ENCODE measurements around the gene CXorf65.

Gene CXorf65

DNA sequence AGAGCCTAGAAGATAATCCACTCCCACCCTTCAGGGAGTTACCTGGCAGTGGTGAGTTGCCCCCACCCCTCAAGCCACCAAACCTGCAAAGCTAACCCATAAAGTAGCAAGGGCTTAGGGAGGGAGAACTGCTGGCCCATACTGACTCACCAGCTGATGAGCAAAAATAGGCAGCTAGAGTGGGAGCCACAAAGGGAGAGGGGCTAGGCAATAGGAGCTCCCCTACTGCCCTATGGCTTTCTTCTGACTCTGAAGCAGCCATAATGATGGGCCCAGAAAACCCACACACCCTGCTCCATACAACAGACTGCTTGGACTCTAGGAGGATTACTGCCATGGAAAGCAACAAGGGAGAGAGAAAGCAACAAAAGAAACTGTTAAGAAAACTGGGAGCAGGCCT, 46.4 kb downstream of the CXorf65 start:
- DNase-seq = no peak

DNA sequence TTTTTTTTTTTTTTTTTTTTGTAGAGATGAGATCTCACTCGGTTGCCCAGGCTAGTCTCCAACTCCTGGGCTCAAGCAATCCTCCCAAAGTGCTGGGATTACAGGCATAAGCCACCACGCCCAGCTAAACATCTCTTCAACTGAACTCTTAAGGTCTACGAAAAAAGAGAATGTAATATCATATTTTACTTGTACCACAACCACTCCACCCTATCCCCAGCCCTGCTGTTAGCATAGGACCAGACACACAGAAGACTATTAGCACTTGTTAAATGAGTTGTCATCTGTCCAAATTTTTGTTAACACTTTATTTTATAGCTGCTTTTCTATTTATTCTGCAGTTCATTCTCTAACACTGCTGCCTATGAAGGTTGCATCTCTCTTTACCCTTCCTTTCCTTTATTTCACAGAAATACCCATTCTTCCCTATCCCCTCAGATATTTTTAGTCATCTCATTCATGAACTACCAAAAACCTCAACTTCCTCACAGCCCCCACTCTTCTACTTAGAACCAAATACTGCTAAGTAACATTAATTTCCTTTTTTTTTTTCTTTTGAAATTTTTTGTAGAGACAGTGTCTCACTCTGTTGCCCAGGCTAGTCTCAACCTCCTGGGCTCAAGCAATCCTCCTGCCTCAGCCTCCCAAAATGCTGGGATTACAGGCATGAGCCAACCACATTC, 48.6 kb downstream of the CXorf65 start:
- DNase-seq = no peak

DNA sequence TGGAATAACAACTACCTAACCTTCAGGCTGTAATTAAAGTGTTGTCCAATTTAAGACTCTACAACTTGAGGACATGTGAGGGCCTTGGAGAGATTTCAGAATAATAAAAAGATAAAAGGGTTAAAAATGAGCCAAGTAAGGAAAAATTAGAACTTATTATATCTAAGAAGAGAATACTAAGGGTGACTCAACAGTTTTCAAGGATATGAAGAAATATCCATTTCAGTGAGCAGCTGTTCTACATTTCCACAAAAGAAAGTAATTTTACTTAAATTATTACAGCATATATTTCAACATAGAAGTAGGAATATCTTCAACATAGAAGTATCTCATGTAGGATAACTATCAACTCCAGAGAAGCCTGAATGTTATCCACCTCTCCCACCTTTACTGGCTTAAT, 49.7 kb downstream of the CXorf65 start:
- no peak for DNase-seq
